Measurements from ENCODE around the gene ZNF763. TPM values are rescaled to one million over a fixed set of nuclear protein-coding genes. Genes with fewer than 3 reads are reported as not detected.
"Not testable (repeated sequence)": the region's sequence is repeated elsewhere in the genome, so short reads cannot be mapped to it uniquely, and the experiment has no call there.

The ZNF763 gene
- total RNA-seq, 1 experiment from 2014 or later = 0.84 TPM

DNA sequence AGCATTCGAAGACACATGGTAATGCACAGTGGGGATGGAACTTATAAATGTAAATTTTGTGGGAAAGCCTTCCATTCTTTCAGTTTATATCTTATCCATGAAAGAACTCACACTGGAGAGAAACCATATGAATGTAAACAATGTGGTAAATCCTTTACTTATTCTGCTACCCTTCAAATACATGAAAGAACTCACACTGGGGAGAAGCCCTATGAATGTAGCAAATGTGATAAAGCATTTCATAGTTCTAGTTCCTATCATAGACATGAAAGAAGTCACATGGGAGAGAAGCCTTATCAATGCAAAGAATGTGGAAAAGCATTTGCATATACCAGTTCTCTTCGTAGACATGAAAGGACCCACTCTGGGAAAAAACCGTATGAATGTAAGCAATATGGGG, 16.2 kb upstream of the ZNF763 start:
- Mint-ChIP-seq H3K36me3 (ENCODE audit: insufficient read depth, unreplicated experiment) (peaks cover 72% of the 10 kb centered on the region), H3K4me3 (ENCODE audit: unreplicated experiment) (no peak overlapping the region), H3K27me3 (ENCODE audit: insufficient read depth, unreplicated experiment) (no peaks in the 10 kb centered on the region), H3K4me1 (ENCODE audit: low read depth, unreplicated experiment) (no peaks in the 10 kb centered on the region), H3K9me3 (ENCODE audit: unreplicated experiment) (peaks cover 18% of the 10 kb centered on the region), H3K27ac (ENCODE audit: unreplicated experiment) (no peak overlapping the region)
- BruUV-seq (replicated peaks) = no TSS peak
- H3K9me3 ChIP-seq = peaks cover 36% of the 10 kb centered on the region
- intact Hi-C loops (cut with micrococcal nuclease; ENCODE audit: unreplicated experiment) = no loop called here
- TF ChIP-seq, protein P1, sequence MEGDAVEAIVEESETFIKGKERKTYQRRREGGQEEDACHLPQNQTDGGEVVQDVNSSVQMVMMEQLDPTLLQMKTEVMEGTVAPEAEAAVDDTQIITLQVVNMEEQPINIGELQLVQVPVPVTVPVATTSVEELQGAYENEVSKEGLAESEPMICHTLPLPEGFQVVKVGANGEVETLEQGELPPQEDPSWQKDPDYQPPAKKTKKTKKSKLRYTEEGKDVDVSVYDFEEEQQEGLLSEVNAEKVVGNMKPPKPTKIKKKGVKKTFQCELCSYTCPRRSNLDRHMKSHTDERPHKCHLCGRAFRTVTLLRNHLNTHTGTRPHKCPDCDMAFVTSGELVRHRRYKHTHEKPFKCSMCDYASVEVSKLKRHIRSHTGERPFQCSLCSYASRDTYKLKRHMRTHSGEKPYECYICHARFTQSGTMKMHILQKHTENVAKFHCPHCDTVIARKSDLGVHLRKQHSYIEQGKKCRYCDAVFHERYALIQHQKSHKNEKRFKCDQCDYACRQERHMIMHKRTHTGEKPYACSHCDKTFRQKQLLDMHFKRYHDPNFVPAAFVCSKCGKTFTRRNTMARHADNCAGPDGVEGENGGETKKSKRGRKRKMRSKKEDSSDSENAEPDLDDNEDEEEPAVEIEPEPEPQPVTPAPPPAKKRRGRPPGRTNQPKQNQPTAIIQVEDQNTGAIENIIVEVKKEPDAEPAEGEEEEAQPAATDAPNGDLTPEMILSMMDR (IDR thresholded peaks at IDR 0.05; ENCODE audit: insufficient read depth in 1 of 2, low read depth in 1 of 2, low read length in 1 of 2, severe bottlenecking in 1 of 2, unreplicated experiment in 1 of 2) = no peak
- no peak for DNase-seq
- POLR2A ChIA-PET = no interaction called here
- H3K4me3 ChIP-seq (ENCODE audit: low read depth, low read length) = no peak overlapping the region
- CTCF ChIA-PET = no interaction called here
- no peaks in the 10 kb centered on the region for H3K27me3 ChIP-seq (replicated peaks; ENCODE audit: control insufficient read depth, insufficient read depth, low read length)
- no peaks in the 10 kb centered on the region for H3K4me1 ChIP-seq
- peaks cover 12% of the 10 kb centered on the region for H3K36me3 ChIP-seq (ENCODE audit: control insufficient read depth, insufficient read depth, low read length)

DNA sequence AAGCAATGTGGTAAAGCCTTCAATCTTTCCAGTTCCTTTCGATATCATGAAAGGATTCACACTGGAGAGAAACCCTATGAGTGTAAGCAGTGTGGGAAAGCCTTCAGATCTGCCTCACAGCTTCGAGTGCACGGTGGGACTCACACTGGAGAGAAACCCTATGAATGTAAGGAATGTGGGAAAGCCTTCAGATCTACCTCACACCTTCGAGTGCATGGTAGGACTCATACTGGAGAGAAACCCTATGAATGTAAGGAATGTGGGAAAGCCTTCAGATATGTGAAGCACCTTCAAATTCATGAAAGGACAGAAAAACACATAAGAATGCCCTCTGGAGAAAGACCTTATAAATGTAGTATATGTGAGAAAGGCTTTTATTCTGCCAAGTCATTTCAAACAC, 15.6 kb upstream of the ZNF763 start:
- ChIA-PET CTCF (no interaction called here), POLR2A (no interaction called here)
- Mint-ChIP-seq H3K4me3 (ENCODE audit: unreplicated experiment) (no peak overlapping the region), H3K9me3 (ENCODE audit: unreplicated experiment) (peaks cover 18% of the 10 kb centered on the region), H3K4me1 (ENCODE audit: low read depth, unreplicated experiment) (no peaks in the 10 kb centered on the region), H3K27me3 (ENCODE audit: insufficient read depth, unreplicated experiment) (no peaks in the 10 kb centered on the region), H3K36me3 (ENCODE audit: insufficient read depth, unreplicated experiment) (peaks cover 72% of the 10 kb centered on the region), H3K27ac (ENCODE audit: unreplicated experiment) (no peak overlapping the region)
- TF ChIP-seq, protein P1 (IDR thresholded peaks at IDR 0.05; ENCODE audit: insufficient read depth in 1 of 2, low read depth in 1 of 2, low read length in 1 of 2, severe bottlenecking in 1 of 2, unreplicated experiment in 1 of 2) = no peak
- Histone ChIP-seq H3K9me3 (peaks cover 31% of the 10 kb centered on the region), H3K4me3 (ENCODE audit: low read depth, low read length) (no peak overlapping the region), H3K4me1 (no peaks in the 10 kb centered on the region), H3K36me3 (ENCODE audit: control insufficient read depth, insufficient read depth, low read length) (peaks cover 12% of the 10 kb centered on the region), H3K27me3 (replicated peaks; ENCODE audit: control insufficient read depth, insufficient read depth, low read length) (no peaks in the 10 kb centered on the region)
- intact Hi-C loops (cut with micrococcal nuclease; ENCODE audit: unreplicated experiment) = no loop called here
- DNase-seq = no peak
- BruUV-seq (replicated peaks) = no TSS peak

DNA sequence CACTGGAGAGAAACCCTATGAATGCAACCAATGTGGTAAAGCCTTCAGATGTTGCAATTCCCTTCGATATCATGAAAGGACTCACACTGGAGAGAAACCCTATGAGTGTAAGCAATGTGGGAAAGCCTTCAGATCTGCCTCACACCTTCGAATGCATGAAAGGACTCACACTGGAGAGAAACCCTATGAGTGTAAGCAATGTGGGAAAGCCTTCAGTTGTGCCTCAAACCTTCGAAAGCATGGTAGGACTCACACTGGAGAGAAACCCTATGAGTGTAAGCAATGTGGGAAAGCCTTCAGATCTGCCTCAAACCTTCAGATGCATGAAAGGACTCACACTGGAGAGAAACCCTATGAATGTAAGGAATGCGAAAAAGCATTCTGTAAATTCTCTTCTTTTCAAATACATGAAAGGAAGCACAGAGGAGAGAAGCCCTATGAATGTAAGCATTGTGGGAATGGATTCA, 15.2 kb upstream of the ZNF763 start:
- intact Hi-C loops (cut with micrococcal nuclease; ENCODE audit: unreplicated experiment); DNase-seq; H3K4me3 Mint-ChIP-seq (ENCODE audit: unreplicated experiment); H3K27ac Mint-ChIP-seq (ENCODE audit: unreplicated experiment); BruUV-seq (replicated peaks); H3K27me3 ChIP-seq (replicated peaks; ENCODE audit: control insufficient read depth, insufficient read depth, low read length); H3K4me1 ChIP-seq; POLR2A ChIA-PET; H3K4me1 Mint-ChIP-seq (ENCODE audit: low read depth, unreplicated experiment); CTCF ChIA-PET; H3K4me3 ChIP-seq (ENCODE audit: low read depth, low read length); H3K27me3 Mint-ChIP-seq (ENCODE audit: insufficient read depth, unreplicated experiment): not testable (repeated sequence)
- Mint-ChIP-seq H3K9me3 (ENCODE audit: unreplicated experiment) (peaks cover 18% of the 10 kb centered on the region), H3K36me3 (ENCODE audit: insufficient read depth, unreplicated experiment) (peaks cover 72% of the 10 kb centered on the region)
- H3K36me3 ChIP-seq (ENCODE audit: control insufficient read depth, insufficient read depth, low read length) = peaks cover 12% of the 10 kb centered on the region
- peaks cover 26% of the 10 kb centered on the region for H3K9me3 ChIP-seq

DNA sequence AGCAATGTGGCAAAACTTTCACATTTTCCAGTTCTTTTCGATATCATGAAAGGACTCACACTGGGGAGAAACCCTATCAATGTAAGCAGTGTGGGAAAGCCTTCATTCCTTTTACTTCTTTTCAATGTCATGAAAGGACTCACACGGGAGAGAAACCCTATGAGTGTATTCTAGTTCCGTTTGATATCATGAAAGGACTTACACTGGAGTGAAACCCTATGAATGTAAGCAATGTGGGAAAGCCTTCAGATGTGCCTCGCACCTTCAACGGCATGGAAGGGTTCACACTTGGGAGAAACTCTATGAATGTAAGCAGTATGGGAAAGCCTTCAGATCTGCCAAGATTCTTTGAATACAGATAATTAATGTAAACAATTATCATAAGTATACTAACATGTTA, 14.5 kb upstream of the ZNF763 start:
- H3K36me3 Mint-ChIP-seq (ENCODE audit: insufficient read depth, unreplicated experiment) = peaks cover 72% of the 10 kb centered on the region
- BruUV-seq (replicated peaks) = no TSS peak
- no peaks in the 10 kb centered on the region for H3K4me1 ChIP-seq
- H3K9me3 ChIP-seq = peaks cover 21% of the 10 kb centered on the region
- H3K27ac Mint-ChIP-seq (ENCODE audit: unreplicated experiment) = no peak overlapping the region
- no peaks in the 10 kb centered on the region for H3K4me1 Mint-ChIP-seq (ENCODE audit: low read depth, unreplicated experiment)
- intact Hi-C loops (cut with micrococcal nuclease; ENCODE audit: unreplicated experiment) = no loop called here
- CTCF ChIA-PET = no interaction called here
- no peaks in the 10 kb centered on the region for H3K27me3 Mint-ChIP-seq (ENCODE audit: insufficient read depth, unreplicated experiment)
- no peaks in the 10 kb centered on the region for H3K27me3 ChIP-seq (replicated peaks; ENCODE audit: control insufficient read depth, insufficient read depth, low read length)
- no peak overlapping the region for H3K4me3 ChIP-seq (ENCODE audit: low read depth, low read length)
- H3K4me3 Mint-ChIP-seq (ENCODE audit: unreplicated experiment) = no peak overlapping the region
- POLR2A ChIA-PET = no interaction called here
- peaks cover 11% of the 10 kb centered on the region for H3K36me3 ChIP-seq (ENCODE audit: control insufficient read depth, insufficient read depth, low read length)
- TF ChIP-seq, protein P1 (IDR thresholded peaks at IDR 0.05; ENCODE audit: insufficient read depth in 1 of 2, low read depth in 1 of 2, low read length in 1 of 2, severe bottlenecking in 1 of 2, unreplicated experiment in 1 of 2) = no peak
- DNase-seq = no peak
- peaks cover 19% of the 10 kb centered on the region for H3K9me3 Mint-ChIP-seq (ENCODE audit: unreplicated experiment)
